ENCODE measurements around the gene TBC1D14.

- TF ChIP-seq, protein P1, sequence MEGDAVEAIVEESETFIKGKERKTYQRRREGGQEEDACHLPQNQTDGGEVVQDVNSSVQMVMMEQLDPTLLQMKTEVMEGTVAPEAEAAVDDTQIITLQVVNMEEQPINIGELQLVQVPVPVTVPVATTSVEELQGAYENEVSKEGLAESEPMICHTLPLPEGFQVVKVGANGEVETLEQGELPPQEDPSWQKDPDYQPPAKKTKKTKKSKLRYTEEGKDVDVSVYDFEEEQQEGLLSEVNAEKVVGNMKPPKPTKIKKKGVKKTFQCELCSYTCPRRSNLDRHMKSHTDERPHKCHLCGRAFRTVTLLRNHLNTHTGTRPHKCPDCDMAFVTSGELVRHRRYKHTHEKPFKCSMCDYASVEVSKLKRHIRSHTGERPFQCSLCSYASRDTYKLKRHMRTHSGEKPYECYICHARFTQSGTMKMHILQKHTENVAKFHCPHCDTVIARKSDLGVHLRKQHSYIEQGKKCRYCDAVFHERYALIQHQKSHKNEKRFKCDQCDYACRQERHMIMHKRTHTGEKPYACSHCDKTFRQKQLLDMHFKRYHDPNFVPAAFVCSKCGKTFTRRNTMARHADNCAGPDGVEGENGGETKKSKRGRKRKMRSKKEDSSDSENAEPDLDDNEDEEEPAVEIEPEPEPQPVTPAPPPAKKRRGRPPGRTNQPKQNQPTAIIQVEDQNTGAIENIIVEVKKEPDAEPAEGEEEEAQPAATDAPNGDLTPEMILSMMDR (conservative IDR thresholded peaks at IDR 0.05; ENCODE audit: low read depth, low read length): no peak
- TF ChIP-seq POLR2A (IDR thresholded peaks at IDR 0.05; ENCODE audit: low read depth, low read length): no peak
- no peak for TF ChIP-seq SMC3 (IDR thresholded peaks at IDR 0.05; ENCODE audit: low read depth, low read length)
- TF ChIP-seq, protein P2, sequence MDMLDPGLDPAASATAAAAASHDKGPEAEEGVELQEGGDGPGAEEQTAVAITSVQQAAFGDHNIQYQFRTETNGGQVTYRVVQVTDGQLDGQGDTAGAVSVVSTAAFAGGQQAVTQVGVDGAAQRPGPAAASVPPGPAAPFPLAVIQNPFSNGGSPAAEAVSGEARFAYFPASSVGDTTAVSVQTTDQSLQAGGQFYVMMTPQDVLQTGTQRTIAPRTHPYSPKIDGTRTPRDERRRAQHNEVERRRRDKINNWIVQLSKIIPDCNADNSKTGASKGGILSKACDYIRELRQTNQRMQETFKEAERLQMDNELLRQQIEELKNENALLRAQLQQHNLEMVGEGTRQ (IDR thresholded peaks at IDR 0.05; ENCODE audit: low read depth, low read length): no peak
- no peak for TF ChIP-seq NFE2L2 (IDR thresholded peaks at IDR 0.05; ENCODE audit: low read depth, low read length)
- TF ChIP-seq CEBPB (IDR thresholded peaks at IDR 0.05; ENCODE audit: low read depth, low read length): no peak
- TF ChIP-seq MAZ (IDR thresholded peaks at IDR 0.05; ENCODE audit: borderline replicate concordance, low read depth, low read length): no peak
- TF ChIP-seq CHD1 (IDR thresholded peaks at IDR 0.05; ENCODE audit: low read depth, low read length): no peak
- TF ChIP-seq, protein P3, sequence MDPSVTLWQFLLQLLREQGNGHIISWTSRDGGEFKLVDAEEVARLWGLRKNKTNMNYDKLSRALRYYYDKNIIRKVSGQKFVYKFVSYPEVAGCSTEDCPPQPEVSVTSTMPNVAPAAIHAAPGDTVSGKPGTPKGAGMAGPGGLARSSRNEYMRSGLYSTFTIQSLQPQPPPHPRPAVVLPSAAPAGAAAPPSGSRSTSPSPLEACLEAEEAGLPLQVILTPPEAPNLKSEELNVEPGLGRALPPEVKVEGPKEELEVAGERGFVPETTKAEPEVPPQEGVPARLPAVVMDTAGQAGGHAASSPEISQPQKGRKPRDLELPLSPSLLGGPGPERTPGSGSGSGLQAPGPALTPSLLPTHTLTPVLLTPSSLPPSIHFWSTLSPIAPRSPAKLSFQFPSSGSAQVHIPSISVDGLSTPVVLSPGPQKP (IDR thresholded peaks at IDR 0.05; ENCODE audit: borderline replicate concordance, low read depth, low read length): no peak
- no peak for TF ChIP-seq BHLHE40 (IDR thresholded peaks at IDR 0.05; ENCODE audit: low read depth, low read length)
- TF ChIP-seq FOS (IDR thresholded peaks at IDR 0.05; ENCODE audit: low read depth, low read length): no peak
- no peak for TF ChIP-seq RAD21 (IDR thresholded peaks at IDR 0.05; ENCODE audit: low read length)
Observed at GRCh38 chr4:6896035-6896434, 13.6 kb upstream of the TBC1D14 start.
